Measurements from ENCODE around the gene IQCF2. TPM values are rescaled to one million over a fixed set of nuclear protein-coding genes. Genes with fewer than 3 reads are reported as not detected.

Gene IQCF2
- polyA plus RNA-seq, 1 donor from 2014 or later, result not detected

DNA sequence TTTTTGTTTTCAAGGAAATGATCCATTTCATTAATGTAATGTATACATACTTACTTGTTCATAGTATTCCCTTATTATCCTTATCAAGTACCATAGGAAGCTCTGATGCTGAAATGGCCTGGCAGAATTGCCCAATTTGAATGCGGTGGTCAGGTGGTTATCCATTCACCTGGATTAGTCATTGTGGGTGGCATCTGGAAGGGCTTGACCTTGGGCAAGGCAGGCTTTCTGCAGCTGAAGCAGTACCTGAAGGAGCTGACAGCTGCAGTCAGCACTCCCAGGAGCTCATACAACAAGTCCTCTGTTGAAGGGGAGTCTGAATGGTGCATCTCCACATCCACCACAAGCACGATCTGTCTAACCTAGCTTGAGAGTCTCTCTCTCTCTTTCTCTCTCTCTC lies 26.2 kb downstream of the IQCF2 start:
- Histone ChIP-seq H3K79me2 (replicated peaks; ENCODE audit: insufficient read depth, low read length) (no peaks in the 10 kb centered on the region), H3K9me3 (ENCODE audit: low read length) (no peaks in the 10 kb centered on the region), H3F3A (ENCODE audit: insufficient read depth, low read length, poor library complexity, severe bottlenecking) (no peaks in the 10 kb centered on the region), H3K4me2 (ENCODE audit: low read length) (no peak overlapping the region), H3K9ac (ENCODE audit: low read length) (no peak overlapping the region), H3K36me3 (ENCODE audit: insufficient read depth, low read length) (no peaks in the 10 kb centered on the region), H3K4me3 (ENCODE audit: low read length) (no peak overlapping the region), H4K20me1 (ENCODE audit: insufficient read depth) (no peaks in the 10 kb centered on the region), H3K9me2 (ENCODE audit: insufficient read depth, low read length) (no peaks in the 10 kb centered on the region), H3K27ac (ENCODE audit: low read length) (no peak overlapping the region), H2AFZ (ENCODE audit: low read depth, low read length) (no peak overlapping the region), H3K27me3 (ENCODE audit: insufficient read depth, low read depth, low read length) (no peaks in the 10 kb centered on the region)
- TF ChIP-seq TAF1 (IDR thresholded peaks at IDR 0.05; ENCODE audit: low read depth) (no peak), SMC3 (conservative IDR thresholded peaks at IDR 0.05; ENCODE audit: poor library complexity) (no peak), EP300 (conservative IDR thresholded peaks at IDR 0.05; ENCODE audit: poor library complexity, severe bottlenecking) (no peak), MXI1 (conservative IDR thresholded peaks at IDR 0.05; ENCODE audit: poor library complexity, severe bottlenecking) (no peak), EZH2 (IDR thresholded peaks at IDR 0.05; ENCODE audit: borderline replicate concordance, insufficient read depth, low read length, poor library complexity, severe bottlenecking) (no peak), POLR2AphosphoS5 (IDR thresholded peaks at IDR 0.05) (no peak), RAD21 (conservative IDR thresholded peaks at IDR 0.05) (no peak), CTCF (IDR thresholded peaks at IDR 0.05; ENCODE audit: poor library complexity, severe bottlenecking) (no peak)
- TF ChIP-seq, protein P1, sequence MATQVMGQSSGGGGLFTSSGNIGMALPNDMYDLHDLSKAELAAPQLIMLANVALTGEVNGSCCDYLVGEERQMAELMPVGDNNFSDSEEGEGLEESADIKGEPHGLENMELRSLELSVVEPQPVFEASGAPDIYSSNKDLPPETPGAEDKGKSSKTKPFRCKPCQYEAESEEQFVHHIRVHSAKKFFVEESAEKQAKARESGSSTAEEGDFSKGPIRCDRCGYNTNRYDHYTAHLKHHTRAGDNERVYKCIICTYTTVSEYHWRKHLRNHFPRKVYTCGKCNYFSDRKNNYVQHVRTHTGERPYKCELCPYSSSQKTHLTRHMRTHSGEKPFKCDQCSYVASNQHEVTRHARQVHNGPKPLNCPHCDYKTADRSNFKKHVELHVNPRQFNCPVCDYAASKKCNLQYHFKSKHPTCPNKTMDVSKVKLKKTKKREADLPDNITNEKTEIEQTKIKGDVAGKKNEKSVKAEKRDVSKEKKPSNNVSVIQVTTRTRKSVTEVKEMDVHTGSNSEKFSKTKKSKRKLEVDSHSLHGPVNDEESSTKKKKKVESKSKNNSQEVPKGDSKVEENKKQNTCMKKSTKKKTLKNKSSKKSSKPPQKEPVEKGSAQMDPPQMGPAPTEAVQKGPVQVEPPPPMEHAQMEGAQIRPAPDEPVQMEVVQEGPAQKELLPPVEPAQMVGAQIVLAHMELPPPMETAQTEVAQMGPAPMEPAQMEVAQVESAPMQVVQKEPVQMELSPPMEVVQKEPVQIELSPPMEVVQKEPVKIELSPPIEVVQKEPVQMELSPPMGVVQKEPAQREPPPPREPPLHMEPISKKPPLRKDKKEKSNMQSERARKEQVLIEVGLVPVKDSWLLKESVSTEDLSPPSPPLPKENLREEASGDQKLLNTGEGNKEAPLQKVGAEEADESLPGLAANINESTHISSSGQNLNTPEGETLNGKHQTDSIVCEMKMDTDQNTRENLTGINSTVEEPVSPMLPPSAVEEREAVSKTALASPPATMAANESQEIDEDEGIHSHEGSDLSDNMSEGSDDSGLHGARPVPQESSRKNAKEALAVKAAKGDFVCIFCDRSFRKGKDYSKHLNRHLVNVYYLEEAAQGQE (IDR thresholded peaks at IDR 0.05; ENCODE audit: borderline replicate concordance), result no peak

- H3K27me3 ChIP-seq (ENCODE audit: insufficient read depth, low read depth, low read length), result no peaks in the 10 kb centered on the region
- H3K4me2 ChIP-seq (ENCODE audit: low read length), result no peak overlapping the region
- no peaks in the 10 kb centered on the region for H3F3A ChIP-seq (ENCODE audit: insufficient read depth, low read length, poor library complexity, severe bottlenecking)
- TF ChIP-seq EZH2 (IDR thresholded peaks at IDR 0.05; ENCODE audit: borderline replicate concordance, insufficient read depth, low read length, poor library complexity, severe bottlenecking), result no peak
- no peak for TF ChIP-seq POLR2AphosphoS5 (IDR thresholded peaks at IDR 0.05)
- TF ChIP-seq RAD21 (conservative IDR thresholded peaks at IDR 0.05), result no peak
- no peak for TF ChIP-seq SMC3 (conservative IDR thresholded peaks at IDR 0.05; ENCODE audit: poor library complexity)
- no peak for TF ChIP-seq TAF1 (IDR thresholded peaks at IDR 0.05; ENCODE audit: low read depth)
- no peak for TF ChIP-seq MXI1 (conservative IDR thresholded peaks at IDR 0.05; ENCODE audit: poor library complexity, severe bottlenecking)
- TF ChIP-seq CTCF (IDR thresholded peaks at IDR 0.05; ENCODE audit: poor library complexity, severe bottlenecking), result no peak
- TF ChIP-seq, protein P1 (IDR thresholded peaks at IDR 0.05; ENCODE audit: borderline replicate concordance), result no peak
- no peak for TF ChIP-seq EP300 (conservative IDR thresholded peaks at IDR 0.05; ENCODE audit: poor library complexity, severe bottlenecking)
- H3K9me3 ChIP-seq (ENCODE audit: low read length), result no peaks in the 10 kb centered on the region
- no peak overlapping the region for H3K27ac ChIP-seq (ENCODE audit: low read length)
- H3K9ac ChIP-seq (ENCODE audit: low read length), result no peak overlapping the region
- H2AFZ ChIP-seq (ENCODE audit: low read depth, low read length), result no peak overlapping the region
- H3K9me2 ChIP-seq (ENCODE audit: insufficient read depth, low read length), result no peaks in the 10 kb centered on the region
- H3K4me3 ChIP-seq (ENCODE audit: low read length), result no peak overlapping the region
- no peaks in the 10 kb centered on the region for H4K20me1 ChIP-seq (ENCODE audit: insufficient read depth)
- no peaks in the 10 kb centered on the region for H3K79me2 ChIP-seq (replicated peaks; ENCODE audit: insufficient read depth, low read length)
- no peaks in the 10 kb centered on the region for H3K36me3 ChIP-seq (ENCODE audit: insufficient read depth, low read length)
Observed at GRCh38 chr3:51888463-51889105, 27.2 kb downstream of the IQCF2 start.
